NB4 (cell line): ENCODE results near the gene CFAP161.
"Not testable (repeated sequence)": the region's sequence is repeated elsewhere in the genome, so short reads cannot be mapped to it uniquely, and the experiment has no call there.

Source experiments
- DNase-seq: peaks from one replicate; pipeline ENCODE4 v3.0.0; 2010; ENCODE audit warnings: low read depth
- H3K4me3 ChIP-seq: one replicate; pipeline ENCODE4 v1.5.1; 2011; ENCODE audit warnings: mild to moderate bottlenecking, low read depth, low read length, moderate library complexity
- CTCF ChIP-seq: IDR thresholded peaks from one replicate; pipeline ENCODE4 v1.5.1; 2012; ENCODE audit warnings: low read depth, low read length
- MAX ChIP-seq: IDR thresholded peaks from 2 replicates; pipeline ENCODE4 v1.6.1; 2011; ENCODE audit warnings: low read depth, low read length
- MYC ChIP-seq: IDR thresholded peaks from 2 replicates; pipeline ENCODE4 v1.6.1; 2011; ENCODE audit warnings: low read depth, low read length
- POLR2A ChIP-seq: IDR thresholded peaks from 2 replicates; pipeline ENCODE4 v1.6.1; 2011; ENCODE audit warnings: mild to moderate bottlenecking; ENCODE audit not compliant: insufficient read length; ENCODE audit errors: extremely low read depth

Gene CFAP161

GRCh38 chr15:81155375-81156218 lies 21.5 kb downstream of the CFAP161 start:
- H3K4me3 ChIP-seq: no peak overlapping the region
- TF ChIP-seq MAX (peak; percentile 36; the same call in 1 of the 2 replicates), CTCF (peak; percentile 76), POLR2A (no peak)
- peak; percentile 77 for DNase-seq

GRCh38 chr15:81156324-81156723 lies 22.3 kb downstream of the CFAP161 start:
- H3K4me3 ChIP-seq: no peak overlapping the region
- TF ChIP-seq POLR2A (no peak), CTCF (no peak), MAX (no peak), MYC (no peak)
- no peak for DNase-seq

GRCh38 chr15:81157195-81157938 lies 23.3 kb downstream of the CFAP161 start:
- DNase-seq: no peak
- H3K4me3 ChIP-seq: no peak overlapping the region
- TF ChIP-seq CTCF: no peak
- TF ChIP-seq MYC: no peak
- TF ChIP-seq MAX: no peak
- TF ChIP-seq POLR2A: no peak

- no peak overlapping the region for H3K4me3 ChIP-seq
- TF ChIP-seq MYC (no peak), POLR2A (no peak), MAX (no peak), CTCF (no peak)
- no peak for DNase-seq
Observed at GRCh38 chr15:81157939-81158223, 23.8 kb downstream of the CFAP161 start.

- not testable (repeated sequence) for DNase-seq, H3K4me3 ChIP-seq
Observed at GRCh38 chr15:81158561-81158960, 24.5 kb downstream of the CFAP161 start.

- H3K4me3 ChIP-seq: no peak overlapping the region
- no peak for DNase-seq
- TF ChIP-seq MAX (no peak), CTCF (no peak), MYC (no peak), POLR2A (no peak)
Observed at GRCh38 chr15:81160312-81161159, 26.5 kb downstream of the CFAP161 start.
